ENCODE measurements around the gene HDGF. TPM values are rescaled to one million over a fixed set of nuclear protein-coding genes. Genes with fewer than 3 reads are reported as not detected.

Gene HDGF
- total RNA-seq, 1 donor from 2014 or later, result 176 TPM

DNA sequence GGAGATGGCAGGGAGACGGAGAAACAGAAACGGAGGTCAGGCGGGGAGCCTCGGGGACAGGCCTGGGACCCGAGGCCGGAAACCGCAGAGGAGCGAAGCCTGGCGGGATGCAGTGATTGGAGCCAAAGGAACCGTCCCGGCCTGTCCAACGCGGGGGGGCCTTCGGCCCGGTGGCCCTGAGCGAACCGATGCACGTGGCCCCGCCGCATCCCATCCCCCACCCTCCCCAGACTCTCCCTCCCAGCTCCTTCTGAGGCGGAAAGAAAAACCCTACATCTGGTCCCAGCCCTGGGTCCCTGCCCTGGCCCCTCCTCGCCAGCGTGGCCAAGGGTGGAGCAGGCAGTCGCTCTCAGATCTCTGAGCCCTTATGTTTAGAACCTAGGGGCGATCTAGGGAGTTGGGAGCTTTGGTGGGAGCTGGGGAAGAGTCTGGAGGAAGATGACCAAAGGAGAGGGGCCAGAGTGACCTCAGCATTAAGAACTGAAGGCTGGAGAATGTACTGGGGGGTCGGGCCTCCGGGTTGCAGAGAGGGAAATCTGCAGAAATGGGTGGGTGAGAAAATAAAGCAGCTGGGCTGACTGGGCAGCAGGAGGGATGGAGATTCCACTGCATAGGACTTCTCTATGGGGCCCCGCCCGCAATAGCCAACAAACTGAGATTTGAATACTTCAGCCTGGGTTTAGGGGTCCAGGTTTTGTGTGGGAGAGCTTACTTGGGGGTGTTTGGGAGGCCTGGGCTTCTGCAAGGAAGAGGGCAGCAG lies 44.6 kb downstream of the HDGF start:
- H3K4me1 Mint-ChIP-seq, result peaks cover 87% of the 10 kb centered on the region
- peaks cover 2% of the 10 kb centered on the region for H3K36me3 Mint-ChIP-seq
- H3K4me3 Mint-ChIP-seq, result peak overlapping the region; percentile 84
- no peaks in the 10 kb centered on the region for H3K27me3 Mint-ChIP-seq (ENCODE audit: low read depth)
- DNase-seq (ENCODE audit: low spot score in 2 of 2, unreplicated experiment in 2 of 2), result peak; percentile 43 to 69
- no peaks in the 10 kb centered on the region for H3K9me3 Mint-ChIP-seq
- TF ChIP-seq, protein P1, sequence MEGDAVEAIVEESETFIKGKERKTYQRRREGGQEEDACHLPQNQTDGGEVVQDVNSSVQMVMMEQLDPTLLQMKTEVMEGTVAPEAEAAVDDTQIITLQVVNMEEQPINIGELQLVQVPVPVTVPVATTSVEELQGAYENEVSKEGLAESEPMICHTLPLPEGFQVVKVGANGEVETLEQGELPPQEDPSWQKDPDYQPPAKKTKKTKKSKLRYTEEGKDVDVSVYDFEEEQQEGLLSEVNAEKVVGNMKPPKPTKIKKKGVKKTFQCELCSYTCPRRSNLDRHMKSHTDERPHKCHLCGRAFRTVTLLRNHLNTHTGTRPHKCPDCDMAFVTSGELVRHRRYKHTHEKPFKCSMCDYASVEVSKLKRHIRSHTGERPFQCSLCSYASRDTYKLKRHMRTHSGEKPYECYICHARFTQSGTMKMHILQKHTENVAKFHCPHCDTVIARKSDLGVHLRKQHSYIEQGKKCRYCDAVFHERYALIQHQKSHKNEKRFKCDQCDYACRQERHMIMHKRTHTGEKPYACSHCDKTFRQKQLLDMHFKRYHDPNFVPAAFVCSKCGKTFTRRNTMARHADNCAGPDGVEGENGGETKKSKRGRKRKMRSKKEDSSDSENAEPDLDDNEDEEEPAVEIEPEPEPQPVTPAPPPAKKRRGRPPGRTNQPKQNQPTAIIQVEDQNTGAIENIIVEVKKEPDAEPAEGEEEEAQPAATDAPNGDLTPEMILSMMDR (IDR thresholded peaks at IDR 0.05; ENCODE audit: unreplicated experiment), result no peak
- peak overlapping the region; percentile 96 for H3K27ac Mint-ChIP-seq

DNA sequence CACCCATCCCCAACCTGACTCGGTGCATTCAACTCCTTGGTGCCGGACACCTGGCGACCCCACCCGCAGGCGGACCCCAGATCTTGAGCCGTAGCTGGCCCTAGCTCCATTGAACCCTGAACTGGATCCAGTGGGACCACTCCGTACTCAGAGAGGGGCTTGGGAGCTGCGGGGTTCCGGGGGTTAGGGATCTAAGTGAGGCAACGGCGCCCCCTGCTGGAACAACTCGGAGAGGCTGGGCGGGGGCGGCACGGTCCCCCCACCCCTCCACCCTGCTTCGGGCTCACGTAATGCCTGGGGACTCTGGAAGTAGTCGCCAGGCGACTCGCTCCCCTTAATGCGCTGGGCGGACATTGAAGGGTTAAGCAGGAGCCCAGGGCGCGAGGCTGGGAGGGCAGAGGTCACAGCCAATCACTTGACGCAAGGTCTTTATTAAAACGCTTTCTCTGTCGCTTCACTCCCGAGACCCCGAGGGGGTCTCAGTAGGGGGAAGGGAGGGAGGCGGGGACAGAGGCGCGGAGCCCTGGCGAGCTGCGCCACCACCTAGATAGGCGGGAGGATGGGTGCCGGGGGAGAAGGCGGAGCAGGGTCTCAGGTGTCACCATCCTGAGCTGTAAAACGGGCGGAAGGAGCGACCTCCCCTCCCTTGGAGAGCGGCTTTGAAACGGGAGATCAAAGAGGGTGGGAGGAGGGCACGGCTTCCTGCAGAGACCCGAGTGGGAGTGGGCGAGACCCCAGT lies 45.4 kb downstream of the HDGF start:
- peak overlapping the region; percentile 84 for H3K4me3 Mint-ChIP-seq
- peak; percentile 81 to 94 for DNase-seq (ENCODE audit: low spot score in 2 of 2, unreplicated experiment in 2 of 2)

DNA sequence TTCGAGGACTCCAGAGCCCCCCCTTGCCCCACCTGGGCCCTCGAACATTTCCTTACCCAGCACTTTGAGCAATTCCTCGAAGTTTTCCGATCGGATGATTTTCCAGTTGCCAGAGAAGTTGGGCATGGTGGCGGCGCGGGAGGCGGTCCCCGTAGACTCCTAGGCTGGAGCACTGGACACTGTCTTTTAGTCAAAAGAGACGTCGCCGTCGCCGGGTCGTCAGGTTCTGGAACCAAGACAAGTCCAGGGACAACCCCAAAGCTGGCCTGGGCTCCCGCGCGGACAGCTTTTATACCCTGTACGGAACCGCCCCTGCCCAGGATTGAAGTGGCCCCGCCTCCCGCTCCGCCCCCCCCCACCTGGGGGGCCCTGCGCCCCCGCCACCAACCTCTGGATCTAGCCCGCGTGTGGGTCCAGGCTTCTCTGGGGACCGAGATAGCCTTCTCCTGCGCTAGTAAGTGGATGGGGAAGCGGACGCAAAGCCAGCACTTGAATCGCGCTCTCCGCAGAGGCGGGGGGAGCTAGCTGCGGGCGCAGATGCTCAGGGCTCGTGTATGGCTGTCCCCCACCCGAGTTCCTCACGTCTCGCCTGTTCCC lies 46.1 kb downstream of the HDGF start, which contains the start of gene CRABP2:
CRABP2 (minus strand) TSS at position 263 of the 597 bp plus-strand sequence; CDS start at position 126, 137 bp downstream.
- Mint-ChIP-seq H3K27me3 (ENCODE audit: low read depth) (no peaks in the 10 kb centered on the region), H3K4me3 (peak within 1 kb of the TSS; percentile 84), H3K36me3 (peaks cover 2% of the 10 kb centered on the region), H3K9me3 (no peaks in the 10 kb centered on the region), H3K27ac (peak within 1 kb of the TSS; percentile 96), H3K4me1 (peaks cover 83% of the 10 kb centered on the region)
- peak; percentile 51 to 64 for DNase-seq (ENCODE audit: low spot score in 2 of 2, unreplicated experiment in 2 of 2)
- TF ChIP-seq, protein P1 (IDR thresholded peaks at IDR 0.05; ENCODE audit: unreplicated experiment), result no peak

More for the DNA sequence above, 45.4 kb downstream of the HDGF start:
- Mint-ChIP-seq H3K27ac (peak overlapping the region; percentile 96), H3K4me1 (peaks cover 86% of the 10 kb centered on the region), H3K9me3 (no peaks in the 10 kb centered on the region), H3K27me3 (ENCODE audit: low read depth) (no peaks in the 10 kb centered on the region), H3K36me3 (peaks cover 2% of the 10 kb centered on the region)
- TF ChIP-seq, protein P1 (IDR thresholded peaks at IDR 0.05; ENCODE audit: unreplicated experiment), result peak; percentile 93

DNA sequence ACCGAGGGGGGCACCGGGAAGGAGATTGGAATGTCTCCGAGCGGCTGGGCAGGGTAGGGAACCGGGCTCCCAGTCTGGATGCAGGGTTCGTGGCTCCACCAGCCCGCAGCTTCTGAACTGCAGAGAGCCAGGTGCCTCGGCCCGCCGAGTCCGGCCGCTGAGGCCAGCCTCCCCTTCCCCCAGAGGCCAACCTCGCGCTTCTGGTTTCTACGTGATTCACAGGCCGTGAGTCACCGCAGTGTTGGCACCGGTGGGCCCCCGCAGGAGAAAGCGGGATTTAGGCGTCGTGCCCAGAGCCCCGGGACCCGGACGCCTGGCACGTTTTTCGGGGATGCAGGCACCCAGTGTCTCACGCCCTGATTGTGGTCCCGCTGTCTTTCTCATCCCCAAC lies 46.5 kb downstream of the HDGF start:
- Mint-ChIP-seq H3K27ac (peak overlapping the region; percentile 79), H3K9me3 (no peaks in the 10 kb centered on the region), H3K4me3 (peak overlapping the region; percentile 84), H3K36me3 (peaks cover 3% of the 10 kb centered on the region), H3K27me3 (ENCODE audit: low read depth) (no peaks in the 10 kb centered on the region), H3K4me1 (peaks cover 80% of the 10 kb centered on the region)
- DNase-seq (ENCODE audit: low spot score in 2 of 2, unreplicated experiment in 2 of 2), result no peak
- TF ChIP-seq, protein P1 (IDR thresholded peaks at IDR 0.05; ENCODE audit: unreplicated experiment), result no peak

DNA sequence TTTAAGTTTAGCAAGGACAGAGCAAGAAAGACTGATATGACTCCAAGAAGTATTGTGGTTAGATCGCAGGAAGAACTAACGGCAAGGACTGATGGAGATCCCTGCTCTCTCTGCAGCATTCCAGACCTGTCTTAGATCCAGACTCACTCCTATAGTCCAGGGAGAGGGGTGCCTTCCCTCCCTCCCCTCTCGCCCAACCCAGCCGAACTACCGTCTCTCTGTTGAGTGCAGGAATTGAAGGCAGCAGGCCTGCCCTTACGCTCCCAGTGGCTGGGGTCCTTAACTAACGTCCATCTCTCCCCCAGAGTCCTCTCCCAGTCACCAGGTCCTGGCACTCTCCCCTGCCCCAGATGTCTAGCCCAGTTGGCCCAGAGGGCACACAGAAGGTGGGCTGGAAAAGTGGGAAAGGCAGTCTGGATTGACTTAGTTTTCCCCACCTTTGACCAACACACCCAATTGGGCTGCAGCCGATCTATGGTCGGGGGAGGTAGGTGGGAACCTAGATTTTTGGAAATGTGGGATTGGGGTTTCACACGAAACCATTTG lies 47.2 kb downstream of the HDGF start:
- no peaks in the 10 kb centered on the region for H3K27me3 Mint-ChIP-seq (ENCODE audit: low read depth)
- TF ChIP-seq, protein P1 (IDR thresholded peaks at IDR 0.05; ENCODE audit: unreplicated experiment), result no peak
- H3K4me3 Mint-ChIP-seq, result peak overlapping the region; percentile 84
- no peaks in the 10 kb centered on the region for H3K9me3 Mint-ChIP-seq
- peak overlapping the region; percentile 79 for H3K27ac Mint-ChIP-seq
- H3K4me1 Mint-ChIP-seq, result peaks cover 77% of the 10 kb centered on the region
- peaks cover 7% of the 10 kb centered on the region for H3K36me3 Mint-ChIP-seq
- DNase-seq (ENCODE audit: low spot score in 2 of 2, unreplicated experiment in 2 of 2), result no peak
